ENCODE results near the gene CUL9.

GRCh38 chr6:43257367-43258145, 75.6 kb downstream of the CUL9 start:
- TF ChIP-seq CTCF (conservative IDR thresholded peaks at IDR 0.05; ENCODE audit: low read length) (no peak), EZH2phosphoT487 (IDR thresholded peaks at IDR 0.05; ENCODE audit: borderline replicate concordance, low read depth, low read length) (no peak)
